ENCODE measurements around the gene SENP8.

The SENP8 gene

DNA sequence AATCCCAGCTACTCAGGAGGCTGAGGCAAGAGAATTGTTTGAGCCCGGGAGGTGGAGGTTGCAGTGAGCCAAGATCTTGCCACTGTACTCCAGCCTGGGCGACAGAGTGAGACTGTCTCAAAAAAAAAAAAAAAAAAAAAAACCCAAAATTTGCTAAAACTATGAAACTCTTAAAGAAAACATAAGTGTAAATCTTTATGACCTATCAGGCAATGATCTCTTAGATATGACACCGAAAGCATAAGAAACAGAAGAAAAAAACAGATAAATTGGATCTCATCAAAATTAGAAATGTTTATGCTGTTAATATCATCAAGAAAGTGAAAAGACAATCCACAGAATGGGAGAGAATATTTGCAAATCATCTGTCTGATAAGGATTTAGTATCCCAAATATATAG is 64.0 kb downstream of the SENP8 start:
- Mint-ChIP-seq H3K27me3 (peaks cover 37 to 48% of the 10 kb centered on the region in 2 donors), H3K4me1 (no peaks in the 10 kb centered on the region), H3K36me3 (no peaks in the 10 kb centered on the region), H3K9me3 (no peaks in the 10 kb centered on the region), H3K27ac (no peak overlapping the region), H3K4me3 (no peak overlapping the region)
- no peak for DNase-seq
- ATAC-seq (replicated peaks): no peak

DNA sequence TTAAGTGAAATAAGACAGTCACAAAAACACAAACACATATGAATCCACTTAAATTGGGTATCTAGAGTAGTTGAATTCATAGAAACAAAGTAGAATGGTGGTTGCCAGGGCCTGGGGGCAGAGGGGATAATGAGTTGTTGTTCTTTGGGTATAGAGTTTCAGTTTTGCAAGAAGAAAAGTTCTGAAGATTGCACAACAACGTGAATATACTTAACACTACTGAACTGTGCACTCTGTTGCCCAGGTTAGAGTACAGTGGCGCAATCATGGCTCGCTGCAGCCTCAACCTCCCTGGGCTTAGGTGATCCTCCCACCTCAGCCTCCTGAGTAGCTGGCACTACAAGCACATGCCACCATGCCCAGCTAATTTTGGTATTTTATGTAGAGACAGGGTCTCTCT is 64.5 kb downstream of the SENP8 start:
- H3K9me3 Mint-ChIP-seq: no peaks in the 10 kb centered on the region
- no peak overlapping the region for H3K4me3 Mint-ChIP-seq
- DNase-seq: no peak
- peaks cover 37 to 48% of the 10 kb centered on the region in 2 donors for H3K27me3 Mint-ChIP-seq
- H3K4me1 Mint-ChIP-seq: no peaks in the 10 kb centered on the region
- H3K27ac Mint-ChIP-seq: no peak overlapping the region
- no peaks in the 10 kb centered on the region for H3K36me3 Mint-ChIP-seq
- no peak for ATAC-seq (replicated peaks)

DNA sequence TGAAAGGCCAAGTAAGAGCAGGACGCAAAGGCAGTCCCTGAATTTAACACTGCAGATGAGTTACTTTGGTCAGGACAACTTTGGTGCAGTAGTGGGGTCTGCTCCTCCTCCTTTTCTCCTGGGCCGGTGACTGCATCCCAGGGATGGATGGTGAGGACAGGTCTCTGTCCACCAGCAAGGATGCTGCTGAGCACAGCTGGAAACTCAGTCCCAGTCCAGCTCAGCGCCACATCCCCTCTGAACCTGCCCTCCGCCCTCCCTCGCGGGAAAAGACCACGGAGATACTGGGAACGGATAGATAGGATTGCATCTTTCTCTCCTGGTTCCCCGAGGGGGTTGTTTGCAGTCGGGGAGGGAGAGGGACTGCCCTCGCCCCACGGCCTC is 65.6 kb downstream of the SENP8 start:
- Mint-ChIP-seq H3K27me3 (peaks cover 37 to 48% of the 10 kb centered on the region in 2 donors), H3K27ac (no peak overlapping the region), H3K9me3 (no peaks in the 10 kb centered on the region), H3K4me1 (no peaks in the 10 kb centered on the region), H3K36me3 (no peaks in the 10 kb centered on the region), H3K4me3 (no peak overlapping the region)
- ATAC-seq (replicated peaks) (no peak), DNase-seq (no peak)

DNA sequence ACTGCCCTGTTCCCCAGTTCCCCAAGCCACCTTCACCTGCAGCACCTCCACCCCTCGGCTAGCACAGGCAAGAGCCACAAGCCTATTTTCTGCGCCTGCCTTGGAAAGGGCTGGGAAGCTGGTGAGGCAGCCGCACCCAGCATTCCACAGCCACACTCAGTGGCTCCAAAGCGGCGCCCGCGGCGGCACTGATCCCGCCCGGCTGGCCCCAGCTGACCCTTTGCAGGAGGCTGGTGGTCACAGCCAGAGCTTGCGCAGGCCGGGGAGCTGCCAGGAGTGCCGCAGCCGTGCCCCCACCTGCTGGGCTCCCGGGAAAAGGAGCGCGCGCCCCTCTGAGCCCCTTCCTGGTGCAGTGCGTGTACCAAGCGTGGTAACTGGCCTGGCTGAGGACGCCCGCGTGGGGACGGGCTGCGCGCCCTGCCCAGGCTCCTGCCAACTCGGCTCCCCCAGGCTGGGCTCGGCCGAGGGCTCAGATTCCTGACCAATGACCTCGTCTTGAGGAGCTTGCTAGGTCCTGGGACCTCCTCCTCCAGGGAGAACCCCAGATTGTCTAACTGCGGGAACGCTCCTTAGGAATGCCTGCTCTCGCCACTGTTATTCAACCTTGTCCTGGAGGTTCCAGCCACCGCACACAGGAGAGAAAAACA is 66.1 kb downstream of the SENP8 start:
- DNase-seq (no peak), ATAC-seq (replicated peaks) (no peak)
- H3K9me3 Mint-ChIP-seq: no peaks in the 10 kb centered on the region
- H3K27me3 Mint-ChIP-seq: peaks cover 37 to 48% of the 10 kb centered on the region in 2 donors
- H3K36me3 Mint-ChIP-seq: no peaks in the 10 kb centered on the region
- no peak overlapping the region for H3K27ac Mint-ChIP-seq
- H3K4me1 Mint-ChIP-seq: no peaks in the 10 kb centered on the region
- H3K4me3 Mint-ChIP-seq: no peak overlapping the region

DNA sequence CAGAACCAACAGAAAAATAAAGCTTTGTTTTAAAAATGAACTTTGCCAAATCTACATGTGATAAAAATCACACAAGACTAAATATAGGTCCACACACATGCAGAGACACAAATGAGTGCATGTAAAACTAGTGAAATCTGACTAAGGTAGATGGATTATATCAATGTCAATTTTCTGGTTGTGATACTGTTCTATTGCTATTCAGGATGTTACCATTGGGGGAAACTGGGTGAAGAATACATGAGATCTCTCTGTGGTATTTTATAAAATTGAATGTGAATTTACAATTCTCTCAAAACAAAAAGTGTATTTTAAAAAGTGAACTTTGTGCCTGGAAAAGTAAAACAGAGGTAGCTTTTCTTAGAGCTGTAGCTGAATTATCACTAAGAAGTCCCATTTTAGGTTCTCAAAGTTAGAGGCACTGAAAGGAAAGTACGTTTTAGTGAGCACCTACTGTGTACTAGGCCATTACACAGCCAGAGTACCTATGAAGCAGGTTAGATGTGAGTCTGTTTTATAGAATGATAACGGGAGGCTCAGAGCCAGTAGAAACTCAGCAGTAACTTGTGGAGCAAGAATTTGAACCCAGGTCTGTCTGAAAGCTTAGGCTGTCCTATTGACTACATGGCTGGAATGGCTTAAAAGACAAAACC is 71.2 kb downstream of the SENP8 start:
- Mint-ChIP-seq H3K27ac (no peak overlapping the region), H3K9me3 (no peaks in the 10 kb centered on the region), H3K27me3 (peaks cover 15 to 26% of the 10 kb centered on the region in 2 donors), H3K4me3 (no peak overlapping the region), H3K4me1 (no peaks in the 10 kb centered on the region), H3K36me3 (no peaks in the 10 kb centered on the region)
- DNase-seq: no peak
- no peak for ATAC-seq (replicated peaks)

DNA sequence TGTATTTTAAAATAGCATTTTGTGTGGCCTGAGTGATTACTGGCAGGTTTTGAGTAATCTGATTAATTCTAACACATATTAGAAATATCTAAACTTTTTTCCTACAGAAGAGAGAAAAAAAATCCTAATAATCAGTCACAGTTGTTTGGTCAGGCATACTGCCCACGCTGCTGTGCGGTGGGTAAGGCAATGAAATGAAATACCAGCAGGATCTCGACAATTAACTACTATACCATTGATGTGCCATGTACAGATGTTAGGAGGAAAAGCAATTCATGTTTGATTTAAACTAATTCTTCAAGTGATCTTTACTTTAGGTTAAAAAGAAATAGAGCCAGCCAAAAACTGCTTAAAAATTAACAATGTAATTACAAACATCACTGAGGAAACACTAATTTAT is 74.2 kb downstream of the SENP8 start:
- no peak for ATAC-seq (replicated peaks)
- no peak overlapping the region for H3K4me3 Mint-ChIP-seq
- no peaks in the 10 kb centered on the region for H3K9me3 Mint-ChIP-seq
- H3K36me3 Mint-ChIP-seq: peaks cover 0 to 4% of the 10 kb centered on the region in 2 donors
- H3K27ac Mint-ChIP-seq: no peak overlapping the region
- peaks cover 7 to 18% of the 10 kb centered on the region in 2 donors for H3K4me1 Mint-ChIP-seq
- peaks cover 17 to 32% of the 10 kb centered on the region in 2 donors for H3K27me3 Mint-ChIP-seq
- no peak for DNase-seq

Data from stimulated activated naive B cell treated with anti-CD40 and anti-IgM and Interleukin-4, amounts not matched to agents 10 μg/mL and 1 μg/mL and 100 μg/mL, for 72 hours (primary cell).